Renal cortex interstitium (tissue), 15 donors: ENCODE measurements around the gene MRPL53. TPM values are rescaled to one million over a fixed set of nuclear protein-coding genes. Genes with fewer than 3 reads are reported as not detected.

Source experiments
- DNase-seq, 11 donors: peaks; one replicate each; pipeline ENCODE4 v3.0.0-alpha.2; 2013; ENCODE audit warnings: low read depth in 9 of 11, low spot score in 4 of 11; ENCODE audit errors: extremely low read depth in 1 of 11
- long read RNA-seq, 16 experiments: transcript quantifications; one replicate each; lab custom pipeline, GENCODE V29; 2026
- polyA plus RNA-seq, 3 donors: library from polyadenylated mRNA; unstranded; fragments of 120-200 nt; gene quantifications; one replicate each; pipeline ENCODE4 v1.2.1, GENCODE V29; 2013; ENCODE audit not compliant: insufficient read length in 3 of 3

MRPL53 gene
- 10 to 100 TPM; 34.3 to 70.2 (median 65.9) TPM for polyA plus RNA-seq
- long read RNA-seq, donor 1, transcript MRPL53-201 (3 exons, 1,162 nt): major isoform, 54 of 58 reads
- long read RNA-seq, donor 1, partial matches to known transcripts: 0 of 58 reads
- long read RNA-seq, donor 1, other reads (novel, unspliced or antisense): 0 of 58 reads
- long read RNA-seq, donor 2, transcript MRPL53-201 (3 exons, 1,162 nt): major isoform, 46 of 56 reads
- long read RNA-seq, donor 2, partial matches to known transcripts: 0 of 56 reads
- long read RNA-seq, donor 2, other reads (novel, unspliced or antisense): 0 of 56 reads
- long read RNA-seq, donor 3, transcript MRPL53-201 (3 exons, 1,162 nt): major isoform, 80 of 85 reads
- long read RNA-seq, donor 3, partial matches to known transcripts: 0 of 85 reads
- long read RNA-seq, donor 3, other reads (novel, unspliced or antisense): 0 of 85 reads
- long read RNA-seq, donor 4, transcript MRPL53-201 (3 exons, 1,162 nt): major isoform, 40 of 43 reads
- long read RNA-seq, donor 4, partial matches to known transcripts: 0 of 43 reads
- long read RNA-seq, donor 4, other reads (novel, unspliced or antisense): 0 of 43 reads
- long read RNA-seq, donor 5: 0 reads
- long read RNA-seq, donor 6, transcript MRPL53-201 (3 exons, 1,162 nt): major isoform, 59 of 67 reads
- long read RNA-seq, donor 6, transcript MRPL53-203 (2 exons, 451 nt): minor isoform, 8 of 67 reads
- long read RNA-seq, donor 6, partial matches to known transcripts: 0 of 67 reads
- long read RNA-seq, donor 6, other reads (novel, unspliced or antisense): 0 of 67 reads
- long read RNA-seq, donor 7, transcript MRPL53-201 (3 exons, 1,162 nt): major isoform, 65 of 67 reads
- long read RNA-seq, donor 7, partial matches to known transcripts: 0 of 67 reads
- long read RNA-seq, donor 7, other reads (novel, unspliced or antisense): 0 of 67 reads
- long read RNA-seq, donor 8, transcript MRPL53-201 (3 exons, 1,162 nt): major isoform, 93 of 105 reads
- long read RNA-seq, donor 8, transcript MRPL53-204 (2 exons, 574 nt): minor isoform, 5 of 105 reads
- long read RNA-seq, donor 8, partial matches to known transcripts: 0 of 105 reads
- long read RNA-seq, donor 8, other reads (novel, unspliced or antisense): 0 of 105 reads
- long read RNA-seq, donor 9, transcript MRPL53-201 (3 exons, 1,162 nt): major isoform, 29 of 31 reads
- long read RNA-seq, donor 9, partial matches to known transcripts: 0 of 31 reads
- long read RNA-seq, donor 9, other reads (novel, unspliced or antisense): 0 of 31 reads
- long read RNA-seq, donor 10, transcript MRPL53-201 (3 exons, 1,162 nt): major isoform, 43 of 46 reads
- long read RNA-seq, donor 10, partial matches to known transcripts: 0 of 46 reads
- long read RNA-seq, donor 10, other reads (novel, unspliced or antisense): 0 of 46 reads
- long read RNA-seq, donor 11, transcript MRPL53-201 (3 exons, 1,162 nt): major isoform, 41 of 44 reads
- long read RNA-seq, donor 11, partial matches to known transcripts: 0 of 44 reads
- long read RNA-seq, donor 11, other reads (novel, unspliced or antisense): 0 of 44 reads
- long read RNA-seq, donor 12, transcript MRPL53-201 (3 exons, 1,162 nt): major isoform, 33 of 36 reads
- long read RNA-seq, donor 12, partial matches to known transcripts: 0 of 36 reads
- long read RNA-seq, donor 12, other reads (novel, unspliced or antisense): 0 of 36 reads
- long read RNA-seq, donor 13, transcript MRPL53-204 (2 exons, 574 nt): minor isoform, 7 of 133 reads
- long read RNA-seq, donor 13, transcript MRPL53-201 (3 exons, 1,162 nt): major isoform, 117 of 133 reads
- long read RNA-seq, donor 13, transcript MRPL53-203 (2 exons, 451 nt): minor isoform, 8 of 133 reads
- long read RNA-seq, donor 13, partial matches to known transcripts: 0 of 133 reads
- long read RNA-seq, donor 13, other reads (novel, unspliced or antisense): 0 of 133 reads
- long read RNA-seq, donor 14, transcript MRPL53-201 (3 exons, 1,162 nt): major isoform, 53 of 57 reads
- long read RNA-seq, donor 14, partial matches to known transcripts: 0 of 57 reads
- long read RNA-seq, donor 14, other reads (novel, unspliced or antisense): 0 of 57 reads
- long read RNA-seq, donor 15, transcript MRPL53-201 (3 exons, 1,162 nt): major isoform, 24 of 26 reads
- long read RNA-seq, donor 15, partial matches to known transcripts: 0 of 26 reads
- long read RNA-seq, donor 15, other reads (novel, unspliced or antisense): 0 of 26 reads
- long read RNA-seq, donor 16, transcript MRPL53-201 (3 exons, 1,162 nt): major isoform, 73 of 79 reads
- long read RNA-seq, donor 16, partial matches to known transcripts: 0 of 79 reads
- long read RNA-seq, donor 16, other reads (novel, unspliced or antisense): 0 of 79 reads

- DNase-seq: peak; percentile 88 to 95 (median 94)
These were observed at the start of gene MRPL53 for GRCh38 chr2:74472086-74472944. Gene MRPL53 (minus strand): TSS chr2:74472680. CDS start chr2:74472660, 20 bp downstream.

- DNase-seq: no peak
These were observed 44.2 kb upstream of the MRPL53 start for GRCh38 chr2:74516650-74517049.

DNA sequence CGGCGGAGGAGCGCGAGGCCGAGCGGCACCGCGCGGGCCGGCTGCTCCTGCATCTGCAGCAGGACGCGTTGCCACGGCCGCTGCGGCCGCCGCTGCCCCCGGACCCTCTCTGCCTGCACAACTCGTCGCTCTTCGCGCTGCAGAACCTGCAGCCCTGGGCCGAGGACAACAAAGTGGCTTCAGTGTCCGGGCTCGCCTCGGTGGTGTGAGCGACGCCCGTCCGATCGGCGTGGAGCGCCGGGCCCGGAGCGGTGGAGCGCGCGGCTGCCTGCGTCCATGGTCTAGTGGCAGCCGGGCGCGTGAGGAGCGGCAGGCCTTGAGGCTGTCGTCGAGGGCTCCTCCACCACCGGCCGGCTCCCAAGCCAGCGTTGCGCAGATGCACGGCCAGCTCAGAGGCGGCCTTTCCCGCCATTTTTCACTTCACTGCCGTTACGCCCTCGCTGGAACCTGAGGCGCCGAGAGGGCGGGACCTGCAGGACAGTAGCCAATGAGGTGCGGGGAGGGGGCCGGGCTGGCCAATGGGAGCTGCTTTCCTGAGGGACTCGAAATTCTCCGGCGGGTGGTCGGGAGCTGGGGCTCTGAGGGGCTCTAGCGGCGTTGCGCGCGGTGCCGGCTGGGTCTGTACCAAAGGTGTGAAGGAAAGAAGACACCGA is 43.6 kb upstream of the MRPL53 start:
- DNase-seq: no peak

DNA sequence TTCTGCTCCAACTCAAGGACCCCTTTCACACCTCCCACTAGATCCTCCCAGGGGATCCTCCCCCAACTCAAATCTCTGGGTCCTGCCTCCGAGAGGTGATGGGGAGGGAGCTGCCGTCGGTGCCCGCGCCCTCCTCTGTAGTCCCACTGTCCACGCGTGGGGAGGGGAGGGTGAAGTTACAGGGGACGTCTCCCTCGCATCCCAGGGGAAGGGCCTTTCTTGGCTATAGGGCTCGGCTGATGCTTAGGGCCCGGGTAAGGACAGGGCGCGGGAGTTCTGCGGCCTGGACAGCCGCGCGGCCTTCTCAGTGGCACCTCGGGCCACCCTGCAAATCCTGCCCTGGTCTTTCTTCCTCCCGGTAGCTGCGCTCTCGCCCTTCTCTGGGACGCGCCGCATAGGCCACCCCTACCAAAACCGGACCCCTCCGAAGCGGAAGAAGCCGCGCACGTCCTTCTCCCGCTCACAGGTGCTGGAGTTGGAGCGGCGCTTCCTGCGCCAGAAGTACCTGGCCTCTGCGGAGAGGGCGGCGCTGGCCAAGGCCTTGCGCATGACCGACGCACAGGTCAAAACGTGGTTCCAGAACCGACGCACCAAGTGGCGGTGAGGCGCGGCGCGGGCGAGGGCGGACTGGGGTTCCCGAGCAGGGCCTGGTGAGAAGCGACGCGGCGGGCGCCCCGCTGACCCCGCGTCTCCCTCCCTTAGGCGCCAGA is 42.9 kb upstream of the MRPL53 start:
- no peak for DNase-seq

DNA sequence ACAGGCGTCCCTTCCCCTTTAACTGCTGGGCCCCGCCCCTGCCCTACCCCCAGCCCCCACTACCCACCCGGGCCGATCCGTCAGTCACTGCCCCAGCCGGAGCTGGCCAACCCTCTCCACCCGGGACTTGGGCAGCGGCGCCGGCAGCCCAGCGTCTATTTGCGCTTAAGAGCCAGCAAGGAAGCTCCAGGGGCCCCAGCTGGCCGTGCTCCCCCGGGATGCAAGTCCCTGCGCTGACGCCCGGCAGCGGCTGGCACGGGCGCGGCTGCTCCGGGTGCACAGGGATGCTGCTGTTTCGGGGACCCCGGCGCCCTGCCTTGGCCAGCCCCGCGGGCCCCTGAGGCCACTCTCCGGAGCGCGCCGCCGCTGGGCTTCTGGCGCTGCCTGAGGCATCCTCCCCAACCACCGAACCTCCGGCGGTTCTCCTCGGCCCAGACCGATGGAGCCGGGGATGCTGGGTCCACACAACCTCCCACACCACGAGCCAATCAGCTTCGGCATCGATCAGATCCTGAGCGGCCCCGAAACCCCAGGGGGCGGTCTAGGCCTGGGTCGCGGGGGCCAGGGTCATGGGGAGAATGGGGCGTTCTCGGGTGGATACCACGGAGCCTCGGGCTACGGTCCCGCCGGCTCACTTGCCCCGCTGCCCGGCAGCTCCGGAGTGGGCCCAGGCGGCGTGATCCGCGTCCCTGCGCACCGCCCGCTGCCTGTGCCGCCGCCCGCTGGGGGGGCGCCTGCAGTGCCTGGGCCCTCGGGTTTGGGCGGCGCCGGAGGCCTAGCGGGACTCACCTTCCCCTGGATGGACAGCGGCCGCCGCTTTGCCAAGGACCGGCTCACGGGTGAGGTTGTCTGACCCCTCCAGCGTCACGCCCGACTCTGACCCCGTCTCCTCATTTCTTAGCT is 42.1 kb upstream of the MRPL53 start, which contains the start of gene TLX2:
TLX2 (plus strand) TSS at position 83 of the 903 bp plus-strand sequence; CDS start at position 440, 357 bp downstream.
- DNase-seq: no peak

DNA sequence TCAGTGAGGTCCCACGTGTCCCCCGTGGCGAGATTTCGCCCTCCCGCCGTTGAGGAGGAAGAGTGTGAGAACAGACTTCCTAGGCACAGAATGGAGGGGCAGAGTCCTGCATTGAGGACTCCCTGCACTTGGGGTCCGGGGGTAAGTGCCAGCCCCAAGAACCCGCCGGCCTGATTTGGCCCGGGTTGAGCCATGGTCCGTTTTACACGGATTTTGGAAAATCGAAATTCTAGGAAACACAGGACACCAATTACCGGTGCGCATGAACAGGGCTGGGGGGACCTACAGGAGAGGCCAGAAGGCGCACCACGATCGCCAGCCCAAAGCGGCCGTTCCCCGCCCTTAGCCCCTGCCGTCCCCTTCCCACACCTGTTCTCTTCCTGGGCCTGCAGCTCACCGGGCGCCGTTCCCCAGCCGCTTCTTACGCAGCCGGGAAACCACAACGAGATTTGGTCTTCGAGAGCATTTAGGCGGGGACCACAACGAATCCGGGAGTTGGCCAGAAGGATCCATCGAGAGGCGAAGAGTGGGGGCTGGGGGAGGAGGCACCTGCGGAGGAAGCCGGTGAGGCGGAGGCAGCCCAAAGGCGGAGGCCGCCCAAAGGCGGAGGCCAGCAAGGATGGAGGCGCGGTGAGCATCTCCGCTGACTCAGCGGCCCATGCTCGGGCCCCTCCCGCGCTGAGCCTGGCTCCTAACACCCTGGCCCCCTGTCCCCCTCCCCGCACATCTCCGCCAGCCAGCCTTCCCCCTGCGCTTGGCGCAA is 41.3 kb upstream of the MRPL53 start:
- DNase-seq: no peak

GRCh38 chr2:74512744-74513604 is 40.5 kb upstream of the MRPL53 start:
- no peak for DNase-seq

- DNase-seq: no peak
These were observed 38.9 kb upstream of the MRPL53 start for GRCh38 chr2:74511104-74511989.

DNA sequence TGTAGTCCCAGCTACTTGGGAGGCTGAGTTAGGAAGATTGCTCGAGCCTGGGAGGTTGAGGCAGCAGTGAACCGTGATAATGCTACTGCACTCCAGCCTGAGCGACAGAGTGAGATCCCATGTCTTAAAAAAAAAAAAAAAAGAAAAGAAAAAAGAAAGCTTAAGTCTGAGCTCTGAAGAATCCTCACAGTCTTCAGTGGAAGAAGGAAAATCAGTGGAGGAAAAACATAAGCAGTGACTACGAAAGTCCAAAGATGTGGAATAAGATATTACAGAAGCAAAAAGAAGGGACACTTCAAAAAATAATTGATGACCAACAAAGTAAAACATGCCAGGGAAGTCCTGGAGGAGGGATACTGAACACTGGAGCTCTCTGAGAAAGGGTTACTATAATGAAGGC is 37.8 kb upstream of the MRPL53 start:
- no peak for DNase-seq

DNA sequence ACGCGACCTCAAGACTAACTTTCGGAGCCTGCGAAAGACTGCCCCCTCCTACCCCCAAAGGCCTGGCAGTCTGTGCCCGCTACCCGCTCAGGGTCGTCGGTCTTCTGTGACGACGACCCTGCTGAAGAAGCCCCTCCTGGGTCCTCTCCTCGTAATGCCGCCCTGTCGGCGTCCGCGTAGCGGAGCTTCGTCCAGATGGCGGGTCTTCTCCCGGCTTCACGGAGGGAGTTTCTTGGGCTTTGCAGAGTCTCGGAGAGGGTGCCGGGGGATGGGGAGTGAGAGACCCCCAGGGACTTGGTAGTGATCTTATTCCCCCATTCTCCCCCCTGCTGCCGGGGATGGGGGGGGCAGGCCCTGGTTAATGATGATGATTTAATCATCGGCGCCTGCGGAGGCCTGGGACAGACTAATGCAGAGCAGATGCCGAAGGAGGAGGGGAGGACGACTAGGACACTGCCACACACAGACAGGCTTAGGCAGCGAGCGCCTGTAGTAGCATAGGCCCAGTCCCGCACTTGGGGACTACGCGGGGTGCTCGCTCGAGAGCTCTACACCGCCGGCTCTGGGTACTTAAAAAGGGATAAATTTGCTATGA is 35.5 kb upstream of the MRPL53 start:
- no peak for DNase-seq
